ENCODE results near the gene KRT6B.
"Not testable (repeated sequence)": the region's sequence is repeated elsewhere in the genome, so short reads cannot be mapped to it uniquely, and the experiment has no call there.

Gene KRT6B

GRCh38 chr12:52452101-52452500 is at the start of gene KRT6B:
Gene KRT6B, minus strand, starts transcription at chr12:52452146. Its CDS starts 68 bp downstream, at chr12:52452078.
- DNase-seq (ENCODE audit: low read depth), result no peak
- in situ Hi-C loops (cut with HindIII; ENCODE audit: low sequenced_read_pairs), result no loop called here
- no peak within 1 kb of the TSS for H3K4me3 ChIP-seq (ENCODE audit: low read depth, low read length)
- TF ChIP-seq, protein P1, sequence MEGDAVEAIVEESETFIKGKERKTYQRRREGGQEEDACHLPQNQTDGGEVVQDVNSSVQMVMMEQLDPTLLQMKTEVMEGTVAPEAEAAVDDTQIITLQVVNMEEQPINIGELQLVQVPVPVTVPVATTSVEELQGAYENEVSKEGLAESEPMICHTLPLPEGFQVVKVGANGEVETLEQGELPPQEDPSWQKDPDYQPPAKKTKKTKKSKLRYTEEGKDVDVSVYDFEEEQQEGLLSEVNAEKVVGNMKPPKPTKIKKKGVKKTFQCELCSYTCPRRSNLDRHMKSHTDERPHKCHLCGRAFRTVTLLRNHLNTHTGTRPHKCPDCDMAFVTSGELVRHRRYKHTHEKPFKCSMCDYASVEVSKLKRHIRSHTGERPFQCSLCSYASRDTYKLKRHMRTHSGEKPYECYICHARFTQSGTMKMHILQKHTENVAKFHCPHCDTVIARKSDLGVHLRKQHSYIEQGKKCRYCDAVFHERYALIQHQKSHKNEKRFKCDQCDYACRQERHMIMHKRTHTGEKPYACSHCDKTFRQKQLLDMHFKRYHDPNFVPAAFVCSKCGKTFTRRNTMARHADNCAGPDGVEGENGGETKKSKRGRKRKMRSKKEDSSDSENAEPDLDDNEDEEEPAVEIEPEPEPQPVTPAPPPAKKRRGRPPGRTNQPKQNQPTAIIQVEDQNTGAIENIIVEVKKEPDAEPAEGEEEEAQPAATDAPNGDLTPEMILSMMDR (IDR thresholded peaks at IDR 0.05; ENCODE audit: low read depth, low read length, missing control alignments), result no peak

- TF ChIP-seq, protein P1 (IDR thresholded peaks at IDR 0.05; ENCODE audit: low read depth, low read length, missing control alignments), result no peak
- in situ Hi-C loops (cut with HindIII; ENCODE audit: low sequenced_read_pairs), result no loop called here
- DNase-seq (ENCODE audit: low read depth), result no peak
These were observed 49.5 kb upstream of the KRT6B start for GRCh38 chr12:52501490-52501889.

GRCh38 chr12:52500574-52500973 is 48.6 kb upstream of the KRT6B start:
- DNase-seq (ENCODE audit: low read depth); in situ Hi-C loops (cut with HindIII; ENCODE audit: low sequenced_read_pairs); H3K4me3 ChIP-seq (ENCODE audit: low read depth, low read length): not testable (repeated sequence)

More at GRCh38 chr12:52501490-52501889, 49.5 kb upstream of the KRT6B start:
- no peak overlapping the region for H3K4me3 ChIP-seq (ENCODE audit: low read depth, low read length)

GRCh38 chr12:52499806-52500560 is 48.0 kb upstream of the KRT6B start:
- no peak overlapping the region for H3K4me3 ChIP-seq (ENCODE audit: low read depth, low read length)

DNA sequence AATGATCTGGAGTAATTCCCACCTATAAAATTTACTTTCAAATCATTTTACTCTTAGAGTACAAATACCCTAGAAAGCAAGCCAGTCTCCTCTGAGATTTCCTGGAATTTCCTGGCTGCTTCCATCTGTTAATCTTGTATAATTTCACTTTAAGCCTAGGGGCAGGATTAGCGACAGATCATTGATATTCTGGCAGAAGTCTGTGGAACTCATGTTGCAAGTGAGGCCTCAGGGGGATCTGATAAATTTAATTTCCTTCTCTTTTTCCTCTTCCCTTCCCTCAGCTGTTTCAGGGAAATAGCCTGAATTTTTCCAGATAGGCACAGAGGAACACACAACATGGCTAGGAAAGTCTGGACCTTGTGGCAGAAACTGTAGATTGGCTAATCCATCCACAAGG is 47.0 kb upstream of the KRT6B start:
- H3K4me3 ChIP-seq (ENCODE audit: low read depth, low read length), result no peak overlapping the region
- in situ Hi-C loops (cut with HindIII; ENCODE audit: low sequenced_read_pairs), result no loop called here
- TF ChIP-seq, protein P1 (IDR thresholded peaks at IDR 0.05; ENCODE audit: low read depth, low read length, missing control alignments), result no peak
- DNase-seq (ENCODE audit: low read depth), result no peak

More at GRCh38 chr12:52499806-52500560, 48.0 kb upstream of the KRT6B start:
- in situ Hi-C loops (cut with HindIII; ENCODE audit: low sequenced_read_pairs), result no loop called here
- no peak for DNase-seq (ENCODE audit: low read depth)
- TF ChIP-seq, protein P1 (IDR thresholded peaks at IDR 0.05; ENCODE audit: low read depth, low read length, missing control alignments), result no peak

GRCh38 chr12:52497975-52498374 is 46.0 kb upstream of the KRT6B start:
- H3K4me3 ChIP-seq (ENCODE audit: low read depth, low read length), result no peak overlapping the region
- in situ Hi-C loops (cut with HindIII; ENCODE audit: low sequenced_read_pairs), result no loop called here
- no peak for DNase-seq (ENCODE audit: low read depth)
- TF ChIP-seq, protein P1 (IDR thresholded peaks at IDR 0.05; ENCODE audit: low read depth, low read length, missing control alignments), result no peak

GRCh38 chr12:52496590-52497071 is 44.7 kb upstream of the KRT6B start:
- H3K4me3 ChIP-seq (ENCODE audit: low read depth, low read length), result no peak overlapping the region
- in situ Hi-C loops (cut with HindIII; ENCODE audit: low sequenced_read_pairs), result no loop called here
- peak; percentile 32 for DNase-seq (ENCODE audit: low read depth)
- TF ChIP-seq, protein P1 (IDR thresholded peaks at IDR 0.05; ENCODE audit: low read depth, low read length, missing control alignments), result no peak

All from astrocyte of the cerebellum (primary cell).